ENCODE data around the gene NEURL1B.
"Not testable (repeated sequence)": the region's sequence is repeated elsewhere in the genome, so short reads cannot be mapped to it uniquely, and the experiment has no call there.

Gene NEURL1B

GRCh38 chr5:172640822-172641358 is at the start of gene NEURL1B:
NEURL1B (plus strand) TSS chr5:172641263; CDS start chr5:172641407, 144 bp downstream.
- DNase-seq (ENCODE audit: low read depth) = no peak

GRCh38 chr5:172591636-172592035 is 49.4 kb upstream of the NEURL1B start:
- no peak for DNase-seq (ENCODE audit: low read depth)

- DNase-seq (ENCODE audit: low read depth) = no peak
Observed at GRCh38 chr5:172592881-172593280, 48.2 kb upstream of the NEURL1B start.

GRCh38 chr5:172593306-172593705 is 47.8 kb upstream of the NEURL1B start:
- no peak for DNase-seq (ENCODE audit: low read depth)

GRCh38 chr5:172593721-172594235 is 47.3 kb upstream of the NEURL1B start:
- no peak for DNase-seq (ENCODE audit: low read depth)

GRCh38 chr5:172594431-172594830 is 46.6 kb upstream of the NEURL1B start:
- DNase-seq (ENCODE audit: low read depth) = no peak

- DNase-seq (ENCODE audit: low read depth) = no peak
Observed at GRCh38 chr5:172594867-172595466, 46.1 kb upstream of the NEURL1B start.

GRCh38 chr5:172595596-172596455 is 45.2 kb upstream of the NEURL1B start:
- no peak for DNase-seq (ENCODE audit: low read depth)

GRCh38 chr5:172596638-172597231 is 44.3 kb upstream of the NEURL1B start:
- no peak for DNase-seq (ENCODE audit: low read depth)

- DNase-seq (ENCODE audit: low read depth) = no peak
Observed at GRCh38 chr5:172597755-172598155, 43.3 kb upstream of the NEURL1B start.

- DNase-seq (ENCODE audit: low read depth) = no peak
Observed at GRCh38 chr5:172598251-172599203, 42.5 kb upstream of the NEURL1B start.

GRCh38 chr5:172599204-172599567 is 41.9 kb upstream of the NEURL1B start:
- no peak for DNase-seq (ENCODE audit: low read depth)

- DNase-seq (ENCODE audit: low read depth) = no peak
Observed at GRCh38 chr5:172600571-172600970, 40.5 kb upstream of the NEURL1B start.

GRCh38 chr5:172601576-172601975 is 39.5 kb upstream of the NEURL1B start:
- not testable (repeated sequence) for DNase-seq (ENCODE audit: low read depth)

- no peak for DNase-seq (ENCODE audit: low read depth)
Observed at GRCh38 chr5:172602783-172603231, 38.3 kb upstream of the NEURL1B start.

GRCh38 chr5:172603251-172603806 is 37.7 kb upstream of the NEURL1B start:
- no peak for DNase-seq (ENCODE audit: low read depth)

- DNase-seq (ENCODE audit: low read depth) = no peak
Observed at GRCh38 chr5:172605466-172605865, 35.6 kb upstream of the NEURL1B start.

- DNase-seq (ENCODE audit: low read depth) = no peak
Observed at GRCh38 chr5:172606156-172606785, 34.8 kb upstream of the NEURL1B start.

- DNase-seq (ENCODE audit: low read depth) = no peak
Observed at GRCh38 chr5:172607213-172607793, 33.8 kb upstream of the NEURL1B start.

GRCh38 chr5:172608773-172609172 is 32.3 kb upstream of the NEURL1B start:
- no peak for DNase-seq (ENCODE audit: low read depth)

All from stimulated activated CD8-positive, alpha-beta memory T cell treated with anti-CD3 and anti-CD28 coated beads, Interleukin-4, amount 100 ng/mL, for 24 hours (primary cell).